Measurements from ENCODE around the gene NFKBIZ. TPM values are rescaled to one million over a fixed set of nuclear protein-coding genes. Genes with fewer than 3 reads are reported as not detected.

NFKBIZ gene
- total and polyA plus RNA-seq, 4 donors: 4.8 to 78.8 (median 23.7) TPM

DNA sequence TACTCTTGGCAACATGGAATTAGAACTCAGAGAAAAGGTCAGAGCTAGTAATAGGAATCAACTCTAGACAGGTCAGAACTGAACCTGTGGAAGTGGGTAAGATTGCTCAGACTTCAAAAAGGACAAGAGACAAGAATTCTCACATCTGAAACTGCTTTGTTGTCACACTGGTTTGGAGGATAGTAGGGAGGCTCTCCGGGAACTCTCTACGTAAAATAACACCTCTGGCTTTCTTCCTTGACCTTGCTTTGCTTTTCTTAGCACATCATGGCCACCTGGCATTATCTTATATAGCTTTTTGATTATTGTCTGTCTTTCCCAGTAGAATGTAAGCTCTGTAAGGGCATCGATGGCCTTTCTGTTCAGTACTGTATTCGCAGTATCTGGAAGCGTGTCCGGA lies 13.2 kb upstream of the NFKBIZ start:
- Histone ChIP-seq H3K27ac (ENCODE audit: low read depth in 1 of 2, low read length in 2 of 2) (no peak overlapping the region), H3K4me3 (ENCODE audit: low read depth in 1 of 3, low read length in 3 of 3) (no peak overlapping the region), H3K9me3 (ENCODE audit: control insufficient read depth in 4 of 4, low read length in 3 of 4) (no peaks in the 10 kb centered on the region), H3K36me3 (ENCODE audit: control insufficient read depth in 4 of 4, insufficient read depth in 3 of 4, low read depth in 1 of 4, low read length in 3 of 4) (peaks cover 0 to 1% (median 0%) of the 10 kb centered on the region in 4 donors), H3K9ac (ENCODE audit: low read depth in 1 of 2, low read length in 2 of 2) (no peak overlapping the region), H3K4me1 (ENCODE audit: control insufficient read depth in 4 of 4, insufficient read depth in 4 of 4, low read length in 3 of 4) (peaks cover 4 to 20% (median 9%) of the 10 kb centered on the region in 4 donors), H3K27me3 (ENCODE audit: control insufficient read depth in 4 of 4, insufficient read depth in 4 of 4, low read length in 3 of 4) (no peaks in the 10 kb centered on the region)
- DNase-seq (ENCODE audit: low spot score): no peak
- TF ChIP-seq CTCF (IDR thresholded peaks at IDR 0.05; ENCODE audit: low read depth, low read length, missing input control) (no peak), EGR1 (IDR thresholded peaks at IDR 0.05; ENCODE audit: low read depth in 2 of 2) (no peak), FOXA2 (IDR thresholded peaks at IDR 0.05) (no peak), JUND (IDR thresholded peaks at IDR 0.05) (no peak), REST (IDR thresholded peaks at IDR 0.05) (no peak), SP1 (IDR thresholded peaks at IDR 0.05) (no peak), HNF4G (IDR thresholded peaks at IDR 0.05) (no peak), TAF1 (conservative IDR thresholded peaks at IDR 0.05) (no peak), RAD21 (IDR thresholded peaks at IDR 0.05) (no peak), ATF3 (IDR thresholded peaks at IDR 0.05) (no peak), HNF4A (conservative IDR thresholded peaks at IDR 0.05) (no peak), NR2F2 (IDR thresholded peaks at IDR 0.05) (no peak), YY1 (IDR thresholded peaks at IDR 0.05) (no peak), FOXA1 (IDR thresholded peaks at IDR 0.05) (no peak)
- TF ChIP-seq, protein P1, sequence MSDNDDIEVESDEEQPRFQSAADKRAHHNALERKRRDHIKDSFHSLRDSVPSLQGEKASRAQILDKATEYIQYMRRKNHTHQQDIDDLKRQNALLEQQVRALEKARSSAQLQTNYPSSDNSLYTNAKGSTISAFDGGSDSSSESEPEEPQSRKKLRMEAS (IDR thresholded peaks at IDR 0.05): no peak
- TF ChIP-seq, protein P2, sequence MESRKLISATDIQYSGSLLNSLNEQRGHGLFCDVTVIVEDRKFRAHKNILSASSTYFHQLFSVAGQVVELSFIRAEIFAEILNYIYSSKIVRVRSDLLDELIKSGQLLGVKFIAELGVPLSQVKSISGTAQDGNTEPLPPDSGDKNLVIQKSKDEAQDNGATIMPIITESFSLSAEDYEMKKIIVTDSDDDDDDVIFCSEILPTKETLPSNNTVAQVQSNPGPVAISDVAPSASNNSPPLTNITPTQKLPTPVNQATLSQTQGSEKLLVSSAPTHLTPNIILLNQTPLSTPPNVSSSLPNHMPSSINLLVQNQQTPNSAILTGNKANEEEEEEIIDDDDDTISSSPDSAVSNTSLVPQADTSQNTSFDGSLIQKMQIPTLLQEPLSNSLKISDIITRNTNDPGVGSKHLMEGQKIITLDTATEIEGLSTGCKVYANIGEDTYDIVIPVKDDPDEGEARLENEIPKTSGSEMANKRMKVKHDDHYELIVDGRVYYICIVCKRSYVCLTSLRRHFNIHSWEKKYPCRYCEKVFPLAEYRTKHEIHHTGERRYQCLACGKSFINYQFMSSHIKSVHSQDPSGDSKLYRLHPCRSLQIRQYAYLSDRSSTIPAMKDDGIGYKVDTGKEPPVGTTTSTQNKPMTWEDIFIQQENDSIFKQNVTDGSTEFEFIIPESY (IDR thresholded peaks at IDR 0.05): no peak
- 96% methylated on average over 6 of the region's 6 CpGs for WGBS

Measured in liver (tissue), 9 donors.